GM12878 (cell line): ENCODE data around the gene ZNF653. TPM values are rescaled to one million over a fixed set of nuclear protein-coding genes. Genes with fewer than 3 reads are reported as not detected.

Experiments used
- ATAC-seq: fragments of 200-7000 bp; cut with Tn5 transposase; 3 replicates; pipeline ENCODE4 v1.9.1; 2020; ENCODE audit warnings: mild to moderate bottlenecking, moderate library complexity
- BruUV-seq: library from RNA; stranded (reverse); fragments of 400-500 nt; replicated peaks from 2 replicates; lab custom pipeline; 2021; lab: Mats Ljungman, UMichigan
- CTCF ChIA-PET: fragments of 300-600 bp; sonication (Branson Sonifier 250); formaldehyde crosslinking; extraction: SDS; loops from one replicate; lab custom pipeline; 2021; ENCODE audit warnings: inconsistent platforms; lab: Yijun Ruan, JAX
- POLR2A ChIA-PET: fragments of 350-600 bp; formaldehyde crosslinking; extraction: SDS; loops from one replicate; lab custom pipeline; 2021; ENCODE audit warnings: inconsistent platforms; lab: Charles Lee
- RAD21 ChIA-PET: fragments of 300-600 bp; sonication (Branson Sonifier 250); formaldehyde crosslinking; loops from one replicate; lab custom pipeline; 2023; ENCODE audit warnings: antibody characterized with exemption; ENCODE audit not compliant: unreplicated experiment; lab: Charles Lee
- SMC1A ChIA-PET: fragments of 300-600 bp; sonication (Branson Sonifier 250); formaldehyde crosslinking; loops from one replicate; lab custom pipeline; 2023; ENCODE audit not compliant: unreplicated experiment, uncharacterized antibody; lab: Charles Lee
- DNase-seq: peaks from one replicate; pipeline ENCODE4 v3.0.0-alpha.2; 2011; ENCODE audit warnings: low read depth, low spot score
- FAIRE-seq: peaks from 3 replicates; lab custom pipeline; 2011; peaks lifted over from hg19 to GRCh38; lab: Jason Lieb, UNC
- H2AFZ ChIP-seq: 2 replicates; pipeline ENCODE4 v1.6.0; 2011; ENCODE audit warnings: low read depth, low read length, control low read depth; ENCODE audit not compliant: control insufficient read depth
- H3K27ac ChIP-seq: 2 replicates; pipeline ENCODE4 v1.5.1; 2011; ENCODE audit warnings: control low read depth; ENCODE audit not compliant: control insufficient read depth, insufficient read depth
- H3K27me3 ChIP-seq, 2 experiments: replicated peaks in 1 of 2; 2 replicates each; pipeline versions ENCODE4 v1.6.0 to v1.6.1; 2011; ENCODE audit warnings: low read length in 1 of 2; ENCODE audit not compliant: control insufficient read depth in 2 of 2, insufficient read depth in 2 of 2
- H3K36me3 ChIP-seq, 2 experiments: 2 replicates each; pipeline ENCODE4 v1.5.1; 2011; ENCODE audit warnings: low read length in 1 of 2; ENCODE audit not compliant: control insufficient read depth in 2 of 2, insufficient read depth in 2 of 2
- H3K4me1 ChIP-seq: 2 replicates; pipeline ENCODE4 v1.6.1; 2011; ENCODE audit warnings: mild to moderate bottlenecking, low read length, moderate library complexity, mixed read lengths; ENCODE audit not compliant: control insufficient read depth, insufficient read depth
- H3K4me2 ChIP-seq: 2 replicates; pipeline ENCODE4 v1.6.0; 2011; ENCODE audit warnings: control low read depth; ENCODE audit not compliant: control insufficient read depth, insufficient read depth
- H3K4me3 ChIP-seq: fragments of 200-600 bp; sonication (generic); 2 replicates; pipeline ENCODE4 v1.5.1; 2016
- H3K79me2 ChIP-seq: 2 replicates; pipeline ENCODE4 v1.6.0; 2011; ENCODE audit warnings: low read length; ENCODE audit not compliant: control insufficient read depth, insufficient read depth
- H3K9ac ChIP-seq: 2 replicates; pipeline ENCODE4 v1.8.0; 2011; ENCODE audit warnings: low read length, control low read depth, mixed read lengths; ENCODE audit not compliant: control insufficient read depth, insufficient read depth
- H3K9me3 ChIP-seq: replicated peaks from 3 replicates; pipeline ENCODE4 v1.5.1; 2011; ENCODE audit warnings: mild to moderate bottlenecking, low read length; ENCODE audit not compliant: control insufficient read depth, insufficient read depth
- H4K20me1 ChIP-seq: 2 replicates; pipeline ENCODE4 v1.6.0; 2011; ENCODE audit not compliant: control insufficient read depth, insufficient read depth
- CTCF ChIP-seq, 3 experiments: IDR thresholded peaks in 2 of 3; conservative IDR thresholded peaks in 1 of 3; 2 replicates each; pipeline ENCODE4 v1.5.1; 2011; ENCODE audit warnings: low read depth in 3 of 3, low read length in 3 of 3, mild to moderate bottlenecking in 3 of 3, control low read depth in 2 of 3, moderate library complexity in 2 of 3, inconsistent platforms in 1 of 3, mixed read lengths in 1 of 3; ENCODE audit not compliant: control insufficient read depth in 2 of 3, insufficient read depth in 1 of 3; ENCODE audit errors: extremely low read depth in 1 of 3
- HDAC6 ChIP-seq: fragments of 200-600 bp; sonication (generic); IDR thresholded peaks from one replicate; pipeline ENCODE4 v1.8.0; 2017; ENCODE audit warnings: antibody characterized with exemption; ENCODE audit not compliant: unreplicated experiment
- IRF5 ChIP-seq: fragments of 450-650 bp; IDR thresholded peaks from 2 replicates; pipeline ENCODE4 v1.6.1; 2017; ENCODE audit warnings: borderline replicate concordance
- MLLT1 ChIP-seq: fragments of 450-650 bp; IDR thresholded peaks from 2 replicates; pipeline ENCODE4 v1.6.1; 2016; ENCODE audit warnings: mild to moderate bottlenecking
- MYC ChIP-seq: IDR thresholded peaks from 2 replicates; pipeline ENCODE4 v1.6.1; 2011; ENCODE audit warnings: mild to moderate bottlenecking, low read length, moderate library complexity, inconsistent platforms; ENCODE audit not compliant: insufficient read depth, insufficient replicate concordance, insufficient read length, severe bottlenecking
- NR2C1 ChIP-seq: fragments of 450-650 bp; IDR thresholded peaks from 2 replicates; pipeline ENCODE4 v1.6.1; 2017; ENCODE audit warnings: antibody characterized with exemption, mild to moderate bottlenecking, moderate library complexity
- NR2F1 ChIP-seq: fragments of 450-650 bp; conservative IDR thresholded peaks from 2 replicates; pipeline ENCODE4 v1.6.1; 2017; ENCODE audit warnings: mild to moderate bottlenecking
- PML ChIP-seq: IDR thresholded peaks from 2 replicates; pipeline ENCODE4 v1.6.1; 2012; ENCODE audit warnings: low read length, inconsistent platforms
- POLR2AphosphoS2 ChIP-seq: IDR thresholded peaks from 2 replicates; pipeline ENCODE4 v1.6.1; 2011; ENCODE audit warnings: low read depth, mild to moderate bottlenecking, low read length, improper control_type of control experiment, moderate library complexity
- RB1 ChIP-seq: fragments of 450-650 bp; formaldehyde crosslinking; IDR thresholded peaks from 2 replicates; pipeline ENCODE4 v1.6.1; 2017; ENCODE audit warnings: mild to moderate bottlenecking, borderline replicate concordance
- RELA ChIP-seq: fragments of 450-650 bp; IDR thresholded peaks from 2 replicates; pipeline ENCODE4 v1.8.0; 2014; ENCODE audit warnings: borderline replicate concordance; ENCODE audit not compliant: partially characterized antibody
- SIX5 ChIP-seq: IDR thresholded peaks from 2 replicates; pipeline ENCODE4 v1.6.1; 2011; ENCODE audit warnings: mild to moderate bottlenecking, low read depth, low read length, moderate library complexity; ENCODE audit not compliant: severe bottlenecking
- SUZ12 ChIP-seq: fragments of 200-600 bp; sonication (generic); IDR thresholded peaks from one replicate; pipeline ENCODE4 v1.6.1; 2018; ENCODE audit warnings: antibody characterized with exemption, mild to moderate bottlenecking; ENCODE audit not compliant: unreplicated experiment
- ZBTB11 ChIP-seq: fragments of 450-650 bp; formaldehyde crosslinking; IDR thresholded peaks from 2 replicates; pipeline ENCODE4 v1.5.0; 2022; ENCODE audit warnings: mild to moderate bottlenecking, missing genetic modification characterization
- ZNF384 ChIP-seq: IDR thresholded peaks from 2 replicates; pipeline ENCODE4 v1.6.1; 2012; ENCODE audit warnings: low read depth, mild to moderate bottlenecking, low read length, improper control_type of control experiment, borderline replicate concordance
- ZNF622 ChIP-seq: fragments of 450-650 bp; IDR thresholded peaks from 2 replicates; pipeline ENCODE4 v1.6.1; 2017; ENCODE audit warnings: mild to moderate bottlenecking, inconsistent platforms
- WGBS: methylation state at CpG from one replicate; pipeline ENCODE4 v1.1.6; 2016; ENCODE audit warnings: low lambda C conversion rate; ENCODE audit not compliant: insufficient replicate concordance, insufficient coverage; ENCODE audit errors: missing lambda C conversion rate; 5-methylcytosine and 5-hydroxymethylcytosine counted together
- in situ Hi-C: fragments of 300-500 bp; cut with MboI; formaldehyde crosslinking; loops from 9 replicates; pipeline ENCODE4 v1.14.3; 2018; ENCODE audit warnings: mixed read lengths
- intact Hi-C: fragments of 100-400 bp; cut with micrococcal nuclease; formaldehyde crosslinking; loops from one replicate; pipeline ENCODE4 v1.14.2; 2022; ENCODE audit not compliant: unreplicated experiment
- polyA plus RNA-seq, 11 experiments: library from polyadenylated mRNA; depleted of rRNA in 4 of 11; unstranded in 6 of 11; stranded (reverse) in 5 of 11; fragments of >200 nt; fragmentation: Nextera tagmentation in 4 of 11; fragmentation: Illumina TruSeq in 1 of 11; extraction: Ambion mirVana in 4 of 11; extraction: Trizol in 1 of 11; gene quantifications; 1 replicate in 1 of 11; 2 replicates in 10 of 11; pipeline versions ENCODE4 v1.2.1 to v1.2.3, GENCODE V29; 2011 to 2016; ENCODE audit warnings: inconsistent platforms in 2 of 11, missing spikeins in 2 of 11, low read depth in 1 of 11
- total RNA-seq, 4 experiments: library from RNA; depleted of rRNA in 3 of 4; stranded (reverse); fragments of >200 nt in 3 of 4; fragmentation: Illumina TruSeq in 1 of 4; extraction: Trizol in 1 of 4; gene quantifications; 2 replicates each; pipeline versions ENCODE4 v1.2.1 to v1.2.3, GENCODE V29; 2013 to 2021

Gene ZNF653
- total and polyA plus RNA-seq, 10 of the 15 experiments (the other 5 are each of a cell fraction or from before 2014, with no cell fraction given) = 2.2 to 13.2 (median 6.7) TPM; not detected in 2

GRCh38 chr19:11555246-11555645 lies 49.6 kb upstream of the ZNF653 start:
- no peak overlapping the region for H3K4me3 ChIP-seq
- no TSS peak for BruUV-seq
- no peak overlapping the region for H2AFZ ChIP-seq
- H3K4me1 ChIP-seq = peaks cover 23% of the 10 kb centered on the region
- ChIA-PET POLR2A (interaction anchor here (0.5 to 0.6 kb wide), 2 partner anchors 592 to 1453 kb away, joined by 3 to 5 read pairs; no protein-coding TSS in a partner anchor), SMC1A (interaction anchor here (0.9 to 1.3 kb wide), 4 partner anchors 8 to 39 kb away, joined by 3 to 6 read pairs (median 4); no protein-coding TSS in a partner anchor), CTCF (interaction anchor here (0.6 to 1.2 kb wide), 4 partner anchors 9 to 107 kb away, joined by 3 to 4 read pairs (median 4); no protein-coding TSS in a partner anchor), RAD21 (interaction anchor here (2.1 kb wide), 1 partner anchor 34 kb away, joined by 8 read pairs; no protein-coding TSS in a partner anchor)
- no peaks in the 10 kb centered on the region for H3K9me3 ChIP-seq
- ATAC-seq (no peak), FAIRE-seq (no peak), DNase-seq (no peak)
- intact Hi-C loops = no loop called here
- WGBS = 93% methylated on average over 4 of the region's 6 CpGs
- no peaks in the 10 kb centered on the region for H3K27me3 ChIP-seq
- in situ Hi-C loops = no loop called here
- no peak overlapping the region for H3K27ac ChIP-seq
- no peak overlapping the region for H3K9ac ChIP-seq
- H4K20me1 ChIP-seq = no peaks in the 10 kb centered on the region
- H3K4me2 ChIP-seq = peak overlapping the region; percentile 26
- peaks cover 42% of the 10 kb centered on the region for H3K79me2 ChIP-seq
- peaks cover 7 to 24% of the 10 kb centered on the region in 2 experiments; a peak in 3 of 4 replicates for H3K36me3 ChIP-seq
- TF ChIP-seq HDAC6 (no peak), RB1 (no peak), ZNF384 (no peak), PML (no peak), ZBTB11 (CRISPR knock-in tag) (no peak), POLR2AphosphoS2 (no peak), IRF5 (no peak), ZNF622 (no peak), NR2C1 (no peak), SIX5 (no peak), RELA (no peak), SUZ12 (no peak), NR2F1 (no peak), CTCF (IDR thresholded peaks at IDR 0.05 in 2 of 3, conservative IDR thresholded peaks at IDR 0.05 in 1 of 3; ENCODE audit: control insufficient read depth in 2 of 3, extremely low read depth in 1 of 3, insufficient read depth in 1 of 3, low read depth in 3 of 3, low read length in 3 of 3) (no peak), MLLT1 (no peak), MYC (no peak)
